ENCODE results near the gene EEFSEC.

EEFSEC gene

DNA sequence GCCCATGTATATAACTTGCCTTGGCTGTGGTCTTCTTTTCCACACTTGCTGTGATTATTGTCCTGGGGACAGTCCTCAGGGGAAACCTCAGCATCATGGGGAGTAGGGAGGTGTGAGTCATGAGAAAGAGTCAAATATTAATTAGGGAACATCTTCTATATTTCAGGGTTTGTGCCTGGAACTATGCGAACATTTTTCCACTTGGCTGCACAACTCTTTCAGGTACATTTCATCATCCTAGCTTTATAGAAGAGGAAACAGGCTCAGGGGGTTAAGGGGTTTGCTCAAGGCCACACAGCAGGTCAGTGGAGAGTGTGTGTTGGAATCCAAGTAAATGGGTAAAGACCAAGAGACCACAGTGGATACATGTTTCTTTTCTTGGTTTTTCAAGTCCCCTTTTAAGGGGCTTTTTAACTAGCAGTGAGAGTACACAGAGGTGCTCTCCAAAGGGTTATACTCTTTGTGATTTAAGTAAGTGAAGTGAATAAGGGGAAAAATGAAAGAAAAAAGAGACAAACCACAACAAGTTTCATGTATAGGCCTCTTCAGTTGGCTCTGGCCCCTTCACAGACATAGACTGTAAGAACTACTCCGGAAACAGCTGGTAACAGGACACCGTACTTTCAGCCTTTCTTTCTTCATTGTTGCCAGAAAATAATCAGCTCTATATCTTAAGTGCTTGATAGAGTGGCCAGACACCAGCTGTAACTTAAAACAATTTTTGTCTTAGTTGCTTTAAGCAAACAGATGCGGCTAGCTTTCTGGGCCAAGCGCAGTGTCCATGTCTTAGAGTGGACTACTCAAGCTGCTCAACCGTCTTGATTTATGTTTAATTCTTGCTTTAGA, 64.6 kb downstream of the EEFSEC start:
- H3K27ac ChIP-seq (ENCODE audit: low read depth, low read length, severe bottlenecking), result peak overlapping the region; percentile 6
- peaks cover 9% of the 10 kb centered on the region for H3K9me3 ChIP-seq (ENCODE audit: control insufficient read depth, low read length)
- H3K36me3 ChIP-seq (ENCODE audit: control insufficient read depth, insufficient read depth, low read length), result no peaks in the 10 kb centered on the region
- 92 to 93% methylated on average over 3 to 5 of the region's 6 CpGs for WGBS, 2 experiments (ENCODE audit: insufficient coverage in 2 of 2)
- H3K4me1 ChIP-seq (ENCODE audit: control insufficient read depth, insufficient read depth, low read length, poor library complexity, severe bottlenecking), result no peaks in the 10 kb centered on the region
- no peak overlapping the region for H3K4me3 ChIP-seq (ENCODE audit: extremely low read depth, insufficient read depth, low read length, poor library complexity, severe bottlenecking)

DNA sequence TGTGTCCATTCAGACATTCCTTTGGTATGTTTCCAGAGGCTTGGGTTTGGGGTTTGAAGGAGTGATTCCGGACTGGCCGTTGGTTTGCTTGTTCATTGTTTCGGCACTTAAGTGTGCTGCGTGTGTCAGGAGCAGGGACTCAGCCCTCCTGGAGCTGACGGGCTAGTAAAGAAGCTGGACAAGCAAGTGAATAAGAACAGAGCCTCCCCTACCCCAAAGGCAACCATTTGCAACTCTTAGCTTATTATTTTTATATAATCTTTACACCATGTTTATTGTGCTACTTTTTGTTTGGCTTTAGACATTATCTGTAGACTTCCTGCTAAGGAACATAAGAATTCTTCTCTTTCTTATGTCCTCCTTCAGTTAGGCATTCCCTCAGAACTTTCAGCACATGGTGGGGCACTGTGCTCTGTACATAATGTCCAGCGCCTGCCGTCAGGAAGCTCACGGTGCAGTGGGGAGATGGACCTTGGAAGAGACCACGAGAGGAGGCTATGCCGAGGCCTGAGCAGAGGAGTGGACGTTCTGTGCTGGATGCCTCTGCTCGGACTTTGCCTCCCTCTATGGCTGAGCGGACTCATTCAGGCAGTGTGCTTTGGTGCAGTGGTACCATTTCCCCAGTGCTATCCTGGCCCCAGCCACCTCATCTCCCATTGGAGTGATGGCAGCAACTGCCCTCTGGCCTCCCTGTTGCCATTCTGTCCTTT, 65.4 kb downstream of the EEFSEC start:
- H3K9me3 ChIP-seq (ENCODE audit: control insufficient read depth, low read length), result peaks cover 16% of the 10 kb centered on the region
- 92 to 94% methylated on average over 9 to 12 of the region's 13 CpGs for WGBS, 2 experiments (ENCODE audit: insufficient coverage in 2 of 2)
- H3K4me3 ChIP-seq (ENCODE audit: extremely low read depth, insufficient read depth, low read length, poor library complexity, severe bottlenecking), result no peak overlapping the region
- H3K27ac ChIP-seq (ENCODE audit: low read depth, low read length, severe bottlenecking), result peak overlapping the region; percentile 6
- H3K4me1 ChIP-seq (ENCODE audit: control insufficient read depth, insufficient read depth, low read length, poor library complexity, severe bottlenecking), result no peaks in the 10 kb centered on the region
- no peaks in the 10 kb centered on the region for H3K36me3 ChIP-seq (ENCODE audit: control insufficient read depth, insufficient read depth, low read length)

DNA sequence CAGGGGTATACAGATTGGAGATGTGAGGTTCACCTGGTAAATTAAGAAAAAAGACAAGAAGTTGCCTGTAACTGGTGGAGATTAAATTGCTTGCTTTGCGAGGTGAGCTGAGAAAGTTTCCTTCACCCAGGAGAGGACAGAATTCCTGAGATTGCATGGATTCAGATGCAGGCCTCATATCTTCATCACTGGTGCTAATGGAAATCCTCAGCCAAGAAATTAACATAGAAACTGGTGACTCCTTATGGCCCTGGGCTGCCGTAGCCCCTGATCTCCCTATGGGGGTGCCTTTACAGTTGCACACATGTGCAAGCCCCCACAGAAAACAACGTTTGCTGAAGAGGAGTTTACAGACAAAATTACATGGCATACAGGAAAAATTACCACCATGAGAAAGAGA, 68.0 kb downstream of the EEFSEC start:
- Histone ChIP-seq H3K4me1 (ENCODE audit: control insufficient read depth, insufficient read depth, low read length, poor library complexity, severe bottlenecking) (peaks cover 5% of the 10 kb centered on the region), H3K27ac (ENCODE audit: low read depth, low read length, severe bottlenecking) (no peak overlapping the region), H3K36me3 (ENCODE audit: control insufficient read depth, insufficient read depth, low read length) (no peaks in the 10 kb centered on the region), H3K4me3 (ENCODE audit: extremely low read depth, insufficient read depth, low read length, poor library complexity, severe bottlenecking) (no peak overlapping the region), H3K9me3 (ENCODE audit: control insufficient read depth, low read length) (peaks cover 19% of the 10 kb centered on the region)
- WGBS, 2 experiments (ENCODE audit: insufficient coverage in 2 of 2), result 85 to 86% methylated on average over 2 to 3 of the region's 3 CpGs

DNA sequence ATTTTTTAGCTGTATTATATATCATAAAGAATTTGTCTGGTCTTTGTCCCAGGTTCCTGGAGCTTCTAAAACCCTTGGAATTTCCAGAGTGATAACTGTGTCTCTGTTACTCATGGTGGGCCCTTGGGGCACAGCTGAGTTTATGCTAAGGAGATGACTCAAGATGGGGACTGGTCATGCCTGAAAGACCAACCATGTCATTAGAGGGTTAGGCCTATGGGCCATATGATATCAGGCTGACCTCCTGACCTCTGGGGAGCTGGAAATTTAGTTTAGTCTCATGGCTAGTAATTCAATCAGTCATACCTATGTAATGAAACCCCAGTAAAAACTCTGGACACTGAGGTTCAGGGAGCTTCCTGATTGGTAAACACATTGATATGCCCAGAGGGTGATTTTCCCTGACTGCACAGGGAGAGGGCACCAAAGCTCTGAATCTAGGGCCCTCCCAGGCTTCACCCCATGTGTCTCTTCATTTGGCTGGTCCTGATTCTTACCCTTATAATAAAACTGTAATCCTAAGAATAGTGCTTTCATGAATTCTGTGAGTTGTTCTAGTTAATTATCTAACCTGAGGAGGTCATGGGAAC, 69.6 kb downstream of the EEFSEC start:
- peaks cover 6% of the 10 kb centered on the region for H3K4me1 ChIP-seq (ENCODE audit: control insufficient read depth, insufficient read depth, low read length, poor library complexity, severe bottlenecking)
- no peaks in the 10 kb centered on the region for H3K36me3 ChIP-seq (ENCODE audit: control insufficient read depth, insufficient read depth, low read length)
- no peak overlapping the region for H3K4me3 ChIP-seq (ENCODE audit: extremely low read depth, insufficient read depth, low read length, poor library complexity, severe bottlenecking)
- peaks cover 19% of the 10 kb centered on the region for H3K9me3 ChIP-seq (ENCODE audit: control insufficient read depth, low read length)
- H3K27ac ChIP-seq (ENCODE audit: low read depth, low read length, severe bottlenecking), result no peak overlapping the region

DNA sequence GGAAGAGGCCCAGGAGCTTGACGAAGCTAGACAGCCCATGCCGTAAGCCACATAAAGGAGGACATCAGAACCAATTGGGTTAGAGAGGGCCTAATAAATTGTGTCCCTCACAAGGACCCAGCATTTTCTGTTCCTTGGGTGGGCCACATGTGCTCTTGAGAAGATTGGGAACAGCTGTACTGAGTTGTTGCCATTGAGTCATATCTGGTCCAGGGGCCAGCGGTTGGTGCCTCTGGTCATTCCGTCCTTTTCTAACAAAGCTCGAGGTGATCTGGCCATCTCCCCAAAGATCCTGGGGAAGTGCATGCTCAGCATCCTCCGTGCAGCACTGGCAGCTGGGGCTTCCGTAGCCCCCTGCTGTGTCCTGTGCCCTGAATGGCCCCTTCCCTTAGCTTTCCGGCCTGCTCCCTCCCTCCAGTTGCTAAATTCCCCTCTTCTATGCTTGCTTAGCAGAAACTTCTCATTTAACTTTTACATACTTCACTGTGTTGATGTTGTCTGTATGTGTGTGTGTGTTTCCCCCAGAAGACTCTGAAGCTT, 73.0 kb downstream of the EEFSEC start:
- WGBS, 2 experiments (ENCODE audit: insufficient coverage in 2 of 2), result 72 to 77% methylated on average over 7 to 8 of the region's 8 CpGs
- Histone ChIP-seq H3K9me3 (ENCODE audit: control insufficient read depth, low read length) (peaks cover 19% of the 10 kb centered on the region), H3K4me3 (ENCODE audit: extremely low read depth, insufficient read depth, low read length, poor library complexity, severe bottlenecking) (no peak overlapping the region), H3K36me3 (ENCODE audit: control insufficient read depth, insufficient read depth, low read length) (no peaks in the 10 kb centered on the region), H3K27ac (ENCODE audit: low read depth, low read length, severe bottlenecking) (no peak overlapping the region), H3K4me1 (ENCODE audit: control insufficient read depth, insufficient read depth, low read length, poor library complexity, severe bottlenecking) (peaks cover 6% of the 10 kb centered on the region)

DNA sequence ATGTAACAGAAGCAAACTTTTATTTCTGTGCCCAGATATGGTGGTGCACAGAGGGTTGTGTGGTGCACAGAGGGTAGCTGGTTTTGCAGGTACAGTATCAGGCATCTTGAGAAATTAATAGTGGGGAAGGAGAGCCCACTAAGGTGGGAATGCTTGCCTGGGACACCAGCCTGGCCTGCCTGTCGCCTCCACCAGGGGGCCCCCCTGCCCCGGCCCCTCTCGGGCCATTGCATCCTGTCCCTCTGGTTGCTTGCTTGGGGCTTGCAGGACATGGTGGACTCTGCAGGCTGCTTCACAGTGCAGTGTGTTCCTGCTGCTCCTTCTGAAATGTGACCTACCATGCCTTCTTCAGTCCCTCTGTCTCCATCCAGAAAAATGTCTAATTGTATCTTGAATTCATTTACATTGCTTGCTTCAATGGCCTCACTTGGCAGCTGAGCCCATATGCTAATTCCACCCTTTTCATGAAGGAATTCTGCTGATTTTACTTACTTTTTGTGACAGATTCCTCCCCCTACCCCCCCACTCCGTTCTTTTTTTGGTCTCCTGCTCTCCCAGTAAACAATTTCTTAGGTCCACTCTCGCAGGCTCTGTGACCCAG, 73.6 kb downstream of the EEFSEC start:
- H3K9me3 ChIP-seq (ENCODE audit: control insufficient read depth, low read length), result peaks cover 19% of the 10 kb centered on the region
- no peaks in the 10 kb centered on the region for H3K36me3 ChIP-seq (ENCODE audit: control insufficient read depth, insufficient read depth, low read length)
- WGBS, 2 experiments (ENCODE audit: insufficient coverage in 2 of 2), result 15 to 27% methylated on average over 4 to 5 of the region's 5 CpGs
- no peak overlapping the region for H3K4me3 ChIP-seq (ENCODE audit: extremely low read depth, insufficient read depth, low read length, poor library complexity, severe bottlenecking)
- no peak overlapping the region for H3K27ac ChIP-seq (ENCODE audit: low read depth, low read length, severe bottlenecking)
- peaks cover 13% of the 10 kb centered on the region for H3K4me1 ChIP-seq (ENCODE audit: control insufficient read depth, insufficient read depth, low read length, poor library complexity, severe bottlenecking)

DNA sequence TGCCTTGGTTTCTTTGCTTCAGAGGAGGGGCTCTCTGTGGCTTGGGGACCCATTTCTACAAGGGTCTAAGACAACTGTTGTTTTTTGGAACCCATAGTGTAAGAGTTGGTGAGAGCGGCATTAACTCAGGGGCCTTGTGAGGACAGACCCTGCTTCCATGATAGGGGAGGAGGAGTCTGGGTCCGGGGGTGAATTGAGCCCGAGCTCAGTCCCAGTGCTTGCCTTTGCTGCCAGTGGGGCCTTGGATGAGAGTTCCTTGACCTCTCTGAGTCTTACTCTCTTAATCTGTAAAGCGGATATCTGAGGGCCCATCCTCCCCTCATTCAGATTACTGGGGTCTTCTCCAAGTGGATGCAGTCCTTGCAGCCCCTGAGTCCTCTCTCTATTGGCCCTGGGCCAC, 74.2 kb downstream of the EEFSEC start:
- H3K27ac ChIP-seq (ENCODE audit: low read depth, low read length, severe bottlenecking), result no peak overlapping the region
- H3K9me3 ChIP-seq (ENCODE audit: control insufficient read depth, low read length), result peaks cover 14% of the 10 kb centered on the region
- no peak overlapping the region for H3K4me3 ChIP-seq (ENCODE audit: extremely low read depth, insufficient read depth, low read length, poor library complexity, severe bottlenecking)
- H3K4me1 ChIP-seq (ENCODE audit: control insufficient read depth, insufficient read depth, low read length, poor library complexity, severe bottlenecking), result peaks cover 19% of the 10 kb centered on the region
- WGBS, 2 experiments (ENCODE audit: insufficient coverage in 2 of 2), result 90 to 93% methylated on average over 2 to 3 of the region's 4 CpGs
- H3K36me3 ChIP-seq (ENCODE audit: control insufficient read depth, insufficient read depth, low read length), result no peaks in the 10 kb centered on the region

DNA sequence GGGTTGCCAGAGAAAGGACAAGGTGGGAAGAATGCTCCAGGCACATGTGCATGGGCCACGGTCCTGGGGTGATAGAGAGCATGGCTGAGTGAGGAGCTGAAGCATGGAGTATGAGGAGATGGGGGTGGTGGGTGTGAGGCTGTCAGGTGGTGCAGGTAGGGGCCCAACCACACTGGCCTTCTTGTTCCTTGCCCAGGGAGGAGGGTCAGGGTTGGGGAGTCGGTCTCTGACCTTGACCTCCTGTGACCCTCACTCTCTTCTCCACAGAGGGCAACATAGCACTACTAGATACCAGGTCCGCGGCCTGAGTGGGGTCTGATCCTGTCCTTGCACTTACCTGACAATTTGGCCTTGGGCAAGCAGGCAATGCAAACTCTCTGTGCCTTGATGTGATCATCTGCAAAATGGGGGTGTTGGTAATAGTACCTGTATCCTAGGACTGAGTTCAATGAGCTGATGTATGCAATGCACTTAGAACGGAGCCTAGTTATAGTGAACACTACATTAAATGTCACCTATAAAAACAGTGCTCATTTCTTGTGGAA, 75.2 kb downstream of the EEFSEC start:
- 100% methylated on average over 1 of the region's 5 CpGs for whole genome bisulfite sequencing, 2 experiments (ENCODE audit: insufficient coverage in 2 of 2)
- Histone ChIP-seq H3K27ac (ENCODE audit: low read depth, low read length, severe bottlenecking) (no peak overlapping the region), H3K4me3 (ENCODE audit: extremely low read depth, insufficient read depth, low read length, poor library complexity, severe bottlenecking) (no peak overlapping the region), H3K9me3 (ENCODE audit: control insufficient read depth, low read length) (peaks cover 5% of the 10 kb centered on the region), H3K36me3 (ENCODE audit: control insufficient read depth, insufficient read depth, low read length) (no peaks in the 10 kb centered on the region), H3K4me1 (ENCODE audit: control insufficient read depth, insufficient read depth, low read length, poor library complexity, severe bottlenecking) (peaks cover 24% of the 10 kb centered on the region)

DNA sequence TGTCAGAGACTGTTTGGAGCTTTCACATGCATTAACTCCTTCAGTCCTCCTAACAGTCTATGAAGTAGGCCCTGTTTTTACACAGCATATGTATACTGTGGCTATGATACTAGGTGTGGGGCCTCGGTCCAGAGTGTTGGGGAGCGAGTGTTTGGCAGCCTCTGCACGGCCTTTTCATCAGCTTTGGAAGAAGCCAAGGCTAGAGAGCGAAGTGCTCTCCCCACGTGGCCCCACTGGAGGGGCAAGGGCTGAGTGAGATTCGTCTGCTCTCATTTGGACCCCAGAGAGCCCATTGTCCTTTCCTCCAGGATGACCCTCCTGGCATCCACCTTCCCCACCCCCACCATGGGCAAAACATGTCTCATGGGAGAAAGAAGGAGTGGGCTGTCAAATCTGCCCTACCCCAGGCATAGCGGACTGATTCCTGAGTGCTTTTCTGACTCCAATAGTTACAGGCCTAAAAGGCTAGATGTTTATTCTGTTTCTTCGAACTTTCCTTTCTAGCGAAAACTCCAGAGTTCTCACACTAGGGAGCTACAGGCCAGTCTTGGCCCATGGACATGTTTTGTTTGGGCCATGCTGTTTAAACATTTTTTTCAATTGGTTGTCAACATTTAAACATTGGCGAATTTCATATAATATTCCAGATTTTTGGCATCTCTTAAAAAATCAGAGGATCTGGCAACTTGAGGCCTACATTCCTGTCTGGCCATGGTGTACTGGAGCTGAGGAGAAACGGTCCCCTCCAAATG, 76.0 kb downstream of the EEFSEC start:
- no peak overlapping the region for H3K27ac ChIP-seq (ENCODE audit: low read depth, low read length, severe bottlenecking)
- H3K4me1 ChIP-seq (ENCODE audit: control insufficient read depth, insufficient read depth, low read length, poor library complexity, severe bottlenecking), result peaks cover 24% of the 10 kb centered on the region
- WGBS, 2 experiments (ENCODE audit: insufficient coverage in 2 of 2), result 89 to 94% methylated on average over 6 to 9 of the region's 11 CpGs
- H3K9me3 ChIP-seq (ENCODE audit: control insufficient read depth, low read length), result no peaks in the 10 kb centered on the region
- no peak overlapping the region for H3K4me3 ChIP-seq (ENCODE audit: extremely low read depth, insufficient read depth, low read length, poor library complexity, severe bottlenecking)
- no peaks in the 10 kb centered on the region for H3K36me3 ChIP-seq (ENCODE audit: control insufficient read depth, insufficient read depth, low read length)

DNA sequence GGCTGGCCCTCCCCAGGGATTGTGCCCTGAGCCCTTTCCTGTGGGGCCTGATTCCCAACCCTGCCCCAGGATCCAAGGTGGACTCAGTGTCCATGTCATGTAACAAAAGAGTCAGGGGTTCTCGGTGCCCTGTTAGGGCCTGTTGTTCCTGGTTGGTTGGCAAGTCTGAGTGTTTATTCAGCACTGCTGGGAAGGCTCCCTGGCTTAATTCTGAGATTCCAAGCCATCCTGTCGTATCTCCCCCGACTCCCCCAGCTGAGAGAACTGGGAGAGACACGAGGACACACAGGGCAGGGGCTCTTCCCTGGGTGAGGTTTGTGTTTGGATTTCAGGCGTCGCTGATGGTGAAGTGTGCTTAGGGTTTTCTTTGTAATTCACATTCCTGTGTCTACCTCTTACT, 78.3 kb downstream of the EEFSEC start:
- Histone ChIP-seq H3K36me3 (ENCODE audit: control insufficient read depth, insufficient read depth, low read length) (no peaks in the 10 kb centered on the region), H3K4me1 (ENCODE audit: control insufficient read depth, insufficient read depth, low read length, poor library complexity, severe bottlenecking) (peaks cover 18% of the 10 kb centered on the region), H3K27ac (ENCODE audit: low read depth, low read length, severe bottlenecking) (no peak overlapping the region), H3K9me3 (ENCODE audit: control insufficient read depth, low read length) (no peaks in the 10 kb centered on the region), H3K4me3 (ENCODE audit: extremely low read depth, insufficient read depth, low read length, poor library complexity, severe bottlenecking) (no peak overlapping the region)
- WGBS, 2 experiments (ENCODE audit: insufficient coverage in 2 of 2), result 64 to 70% methylated on average over 1 to 4 of the region's 6 CpGs
